GM18867 (cell line): ENCODE results near the gene GSS.

ENCODE experiments used
- ATAC-seq: cut with Tn5 transposase; IDR thresholded peaks from one replicate; pipeline ENCODE4 v1.9.1; 2021; ENCODE audit warnings: mild to moderate bottlenecking, moderate library complexity; ENCODE audit not compliant: unreplicated experiment

GSS gene

GRCh38 chr20:34993941-34994508 is 38.4 kb upstream of the GSS start:
- no peak for ATAC-seq

DNA sequence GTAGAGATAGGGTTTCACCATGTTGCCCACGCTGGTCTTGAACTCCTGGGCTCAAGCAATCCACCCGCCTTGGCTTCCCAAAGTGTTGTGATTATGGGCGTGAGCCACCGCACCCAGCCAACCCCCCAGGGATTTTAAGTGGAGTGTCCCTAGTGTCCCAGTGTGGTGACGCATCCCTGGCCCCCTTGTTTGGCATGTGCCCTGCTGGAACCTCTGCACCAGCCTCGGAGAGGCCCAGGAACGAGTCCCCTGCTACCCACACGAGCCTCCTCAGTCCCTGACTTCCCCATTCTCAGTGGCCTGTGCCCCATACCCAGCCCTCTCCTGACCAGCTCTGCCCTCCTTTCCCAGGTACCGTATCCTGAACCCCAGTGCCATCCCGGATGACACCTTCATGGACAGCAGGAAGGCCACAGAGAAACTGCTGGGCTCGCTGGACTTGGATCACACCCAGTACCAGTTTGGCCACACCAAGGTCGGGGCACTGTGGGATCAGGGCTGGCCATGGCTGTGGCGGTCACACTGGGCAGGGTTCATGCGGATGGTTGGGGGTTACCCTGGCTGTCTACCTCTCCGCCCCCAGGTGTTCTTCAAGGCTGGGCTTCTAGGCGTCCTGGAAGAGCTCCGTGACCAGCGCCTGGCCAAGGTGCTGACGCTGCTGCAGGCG is 37.3 kb upstream of the GSS start:
- ATAC-seq, result no peak

- ATAC-seq, result no peak
These were observed 35.1 kb upstream of the GSS start for GRCh38 chr20:34990661-34991214.

DNA sequence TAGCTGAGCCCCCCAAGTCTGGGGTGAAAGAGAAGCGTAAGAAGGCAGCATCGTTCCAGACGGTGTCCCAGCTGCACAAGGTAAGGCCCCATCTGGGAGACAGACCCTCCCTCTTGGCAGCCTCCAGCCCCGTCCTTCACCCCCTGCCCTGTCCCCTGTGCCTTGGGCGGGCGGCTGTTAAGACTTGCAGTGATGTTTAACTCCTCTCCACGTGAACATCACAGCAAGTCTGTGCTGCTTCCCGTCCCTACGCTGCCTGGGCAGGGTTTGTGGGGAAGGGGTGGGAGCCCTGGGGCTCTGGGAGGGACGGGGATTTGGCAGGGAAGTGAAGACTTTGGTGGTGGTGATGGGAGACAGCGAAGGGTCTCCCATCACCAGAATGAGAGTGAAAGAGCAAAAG is 34.6 kb upstream of the GSS start:
- ATAC-seq, result no peak

- no peak for ATAC-seq
These were observed 34.1 kb upstream of the GSS start for GRCh38 chr20:34989670-34990069.

- no peak for ATAC-seq
These were observed 33.5 kb upstream of the GSS start for GRCh38 chr20:34989118-34989517.

GRCh38 chr20:34988191-34988540 is 32.6 kb upstream of the GSS start:
- no peak for ATAC-seq

GRCh38 chr20:34987288-34988190 is 31.9 kb upstream of the GSS start:
- ATAC-seq, result no peak

GRCh38 chr20:34986311-34987287 is 31.0 kb upstream of the GSS start:
- ATAC-seq, result no peak

DNA sequence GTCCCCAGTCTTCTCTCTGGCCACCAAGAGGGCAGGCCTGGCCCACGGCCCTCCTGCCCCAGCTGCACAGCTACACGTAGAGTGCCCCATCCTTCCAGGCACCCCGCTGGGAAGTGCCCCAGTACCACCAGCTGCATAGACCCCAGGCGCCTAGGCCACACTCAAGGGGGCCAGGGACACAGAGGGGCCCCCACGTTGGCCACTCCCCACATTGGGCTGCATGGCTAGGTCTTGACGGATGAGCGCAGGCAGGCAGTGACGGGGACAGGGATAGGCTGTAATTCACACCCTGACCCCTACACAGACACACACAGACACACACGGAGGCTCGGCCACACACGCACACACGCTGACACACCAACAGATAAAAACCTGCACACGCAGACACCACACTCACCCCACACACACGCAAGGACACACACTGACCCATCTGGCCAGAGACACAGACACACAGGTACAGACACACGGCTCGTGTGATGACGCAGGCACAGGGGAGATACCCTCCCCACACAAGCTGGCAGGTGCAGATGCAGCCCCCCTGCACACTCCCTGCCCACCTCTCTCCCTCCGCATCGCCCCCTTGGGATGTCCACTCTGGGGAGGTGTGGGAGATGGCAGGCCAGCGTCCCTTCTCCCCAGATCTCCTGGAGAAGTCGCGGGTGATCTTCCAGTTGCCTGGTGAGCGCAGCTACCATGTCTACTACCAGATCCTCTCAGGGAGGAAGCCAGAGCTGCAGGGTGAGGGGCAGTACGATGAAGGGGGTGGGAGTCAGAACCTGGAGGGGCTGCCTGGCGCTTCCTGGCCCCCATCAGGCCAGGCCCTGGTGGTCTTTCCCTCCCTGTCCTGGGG is 30.1 kb upstream of the GSS start:
- ATAC-seq, result no peak

GRCh38 chr20:34984756-34985261 is 29.2 kb upstream of the GSS start:
- ATAC-seq, result no peak

- ATAC-seq, result no peak
These were observed 28.6 kb upstream of the GSS start for GRCh38 chr20:34983995-34984735.

GRCh38 chr20:34983089-34983820 is 27.6 kb upstream of the GSS start:
- ATAC-seq, result no peak

DNA sequence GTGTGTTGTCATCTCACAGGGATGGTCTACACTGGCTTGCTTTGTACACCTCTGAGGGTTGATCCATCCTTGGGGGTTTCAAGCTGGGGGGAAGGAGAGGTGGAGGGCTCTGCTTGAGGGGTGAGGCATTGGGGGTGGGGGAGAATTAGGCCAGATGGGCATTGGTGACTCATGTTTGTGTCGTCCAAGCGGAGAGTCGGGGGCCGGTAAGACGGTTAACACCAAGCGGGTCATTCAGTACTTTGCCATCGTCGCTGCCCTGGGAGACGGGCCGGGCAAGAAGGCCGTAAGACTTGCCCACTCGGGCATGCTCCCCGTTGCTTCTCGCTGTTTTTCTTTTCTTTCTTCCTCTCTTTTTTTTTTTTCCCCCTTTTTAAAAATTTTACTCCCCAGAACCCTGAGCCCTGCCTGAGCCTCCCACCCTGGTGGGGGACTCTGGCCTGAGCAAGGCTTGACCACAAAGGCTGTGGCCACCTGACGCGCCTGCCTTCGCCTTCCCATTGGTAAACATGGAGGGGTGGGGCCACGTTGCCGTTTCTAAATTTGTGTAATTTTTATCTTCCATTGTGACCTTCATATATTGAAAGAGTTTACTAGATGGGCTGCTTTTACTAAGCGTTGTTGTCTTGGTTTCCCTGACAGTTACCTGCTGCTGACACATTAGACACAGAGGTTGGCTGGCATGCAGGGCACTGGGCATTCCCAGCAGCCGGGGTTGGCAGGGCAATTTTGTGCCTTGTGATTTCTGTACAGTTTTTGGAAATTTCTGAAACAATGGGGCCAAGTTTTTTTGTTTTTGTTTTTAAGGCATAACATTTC is 26.9 kb upstream of the GSS start:
- ATAC-seq, result no peak

DNA sequence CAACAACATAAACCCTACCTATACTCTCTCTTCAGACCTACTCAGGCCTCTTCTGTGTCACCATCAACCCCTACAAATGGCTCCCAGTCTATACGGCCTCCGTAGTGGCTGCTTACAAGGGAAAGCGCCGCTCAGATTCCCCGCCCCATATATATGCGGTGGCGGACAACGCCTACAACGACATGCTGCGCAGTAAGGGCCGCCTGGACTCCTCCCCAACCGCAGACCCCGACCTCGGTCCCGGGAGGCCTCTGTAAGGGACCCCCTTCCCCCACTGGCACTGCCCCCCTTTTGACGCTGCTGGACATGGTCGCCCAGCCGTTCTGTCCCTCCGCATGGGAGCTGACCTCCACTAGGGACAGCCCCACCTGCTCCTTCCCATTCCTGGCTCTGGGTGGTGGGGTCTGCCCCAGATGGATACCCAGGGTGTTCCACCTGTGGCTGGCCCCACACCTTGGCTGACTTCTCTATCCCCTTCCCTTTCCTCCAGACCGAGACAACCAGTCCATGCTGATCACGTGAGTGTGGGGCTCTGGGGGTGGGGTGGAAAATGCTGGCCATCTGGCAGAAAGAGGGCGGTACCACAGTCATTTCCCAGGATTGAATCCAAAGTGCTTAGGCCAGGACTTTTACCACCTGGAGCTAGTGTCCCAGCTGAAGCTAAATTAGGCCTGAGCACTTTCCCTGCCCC is 25.1 kb upstream of the GSS start:
- ATAC-seq, result no peak

GRCh38 chr20:34979366-34980153 is 24.0 kb upstream of the GSS start:
- no peak for ATAC-seq
